Large intestine (tissue), 3 donors: ENCODE results near the gene LRRC3C. TPM values are rescaled to one million over a fixed set of nuclear protein-coding genes. Genes with fewer than 3 reads are reported as not detected.

Experiments
- DNase-seq, 2 donors: peaks; one replicate each; pipeline versions ENCODE4 v3.0.0 to v3.0.0-alpha.2; 2013
- H3K27ac ChIP-seq: one replicate; pipeline ENCODE4 v1.5.1; 2013; ENCODE audit warnings: low read length
- H3K27me3 ChIP-seq: 2 replicates; pipeline ENCODE4 v1.6.1; 2013; ENCODE audit warnings: low read length; ENCODE audit not compliant: control insufficient read depth, insufficient read depth
- H3K36me3 ChIP-seq: 2 replicates; pipeline ENCODE4 v1.6.1; 2013; ENCODE audit warnings: low read length; ENCODE audit not compliant: control insufficient read depth, insufficient read depth
- H3K4me1 ChIP-seq: one replicate; pipeline ENCODE4 v1.6.1; 2013; ENCODE audit warnings: low read length; ENCODE audit not compliant: control insufficient read depth, insufficient read depth
- H3K4me3 ChIP-seq: one replicate; pipeline ENCODE4 v1.5.1; 2013; ENCODE audit warnings: low read length
- H3K9me3 ChIP-seq: one replicate; pipeline ENCODE4 v1.6.1; 2013; ENCODE audit warnings: mild to moderate bottlenecking, low read depth, low read length, moderate library complexity; ENCODE audit not compliant: control insufficient read depth
- WGBS: methylation state at CpG from one replicate; pipeline ENCODE4 v1.1.5; 2013; ENCODE audit warnings: low lambda C conversion rate; ENCODE audit not compliant: insufficient coverage; 5-methylcytosine and 5-hydroxymethylcytosine counted together
- polyA plus RNA-seq: library from polyadenylated mRNA; unstranded; fragments of 120-200 nt; gene quantifications from one replicate; pipeline ENCODE4 v1.2.1, GENCODE V29; 2013

Gene LRRC3C
- polyA plus RNA-seq, 1 donor: not detected

- Histone ChIP-seq H3K4me3 (no peak overlapping the region), H3K36me3 (no peaks in the 10 kb centered on the region), H3K9me3 (no peaks in the 10 kb centered on the region), H3K27me3 (no peaks in the 10 kb centered on the region), H3K27ac (no peak overlapping the region), H3K4me1 (peaks cover 9% of the 10 kb centered on the region)
- WGBS: no CpG with 5 or more reads among the region's 5 CpGs
- no peak for DNase-seq
These were observed 23.4 kb downstream of the LRRC3C start for GRCh38 chr17:39950871-39951348.

DNA sequence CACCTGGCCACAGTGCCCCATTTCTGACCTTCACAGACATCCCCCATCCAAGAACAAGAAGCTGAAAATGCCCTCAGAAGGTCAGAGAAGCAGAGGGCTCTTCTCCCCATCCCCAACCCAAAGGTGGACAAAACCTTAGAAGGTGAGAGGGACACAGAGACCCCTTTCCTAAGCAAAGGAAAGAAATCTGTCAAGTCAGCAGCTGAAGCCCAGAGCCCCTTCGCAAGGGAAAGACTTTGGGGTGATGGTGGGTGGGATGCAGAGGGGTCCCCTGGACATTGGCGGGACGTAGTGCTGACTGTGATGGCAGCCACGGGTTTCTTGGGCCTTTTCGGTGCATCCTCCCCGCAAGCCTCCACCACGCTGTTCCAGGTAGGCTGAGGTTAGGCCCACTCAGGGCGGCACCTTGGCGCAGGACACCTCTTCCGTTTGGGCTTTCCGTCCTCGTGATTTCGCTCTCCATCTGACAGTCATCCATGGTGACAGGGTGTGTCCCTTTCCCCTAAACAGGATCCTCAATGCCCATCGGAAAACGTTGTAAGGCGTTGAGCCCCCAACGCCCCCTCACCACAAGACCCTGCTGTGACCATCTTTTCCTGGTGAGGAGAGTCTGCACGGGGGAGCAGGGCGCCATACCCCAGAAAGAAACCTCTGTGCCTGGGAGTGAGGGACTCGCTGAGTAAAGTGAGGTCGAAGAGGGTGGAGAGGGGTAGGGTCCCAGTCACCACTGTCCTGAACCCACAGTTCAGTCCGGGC lies 24.6 kb downstream of the LRRC3C start:
- no CpG with 5 or more reads among the region's 22 CpGs for WGBS
- H3K27ac ChIP-seq: no peak overlapping the region
- peak overlapping the region; percentile 52 for H3K4me3 ChIP-seq
- H3K9me3 ChIP-seq: no peaks in the 10 kb centered on the region
- no peak for DNase-seq
- no peaks in the 10 kb centered on the region for H3K27me3 ChIP-seq
- H3K36me3 ChIP-seq: no peaks in the 10 kb centered on the region
- H3K4me1 ChIP-seq: peaks cover 9% of the 10 kb centered on the region

DNA sequence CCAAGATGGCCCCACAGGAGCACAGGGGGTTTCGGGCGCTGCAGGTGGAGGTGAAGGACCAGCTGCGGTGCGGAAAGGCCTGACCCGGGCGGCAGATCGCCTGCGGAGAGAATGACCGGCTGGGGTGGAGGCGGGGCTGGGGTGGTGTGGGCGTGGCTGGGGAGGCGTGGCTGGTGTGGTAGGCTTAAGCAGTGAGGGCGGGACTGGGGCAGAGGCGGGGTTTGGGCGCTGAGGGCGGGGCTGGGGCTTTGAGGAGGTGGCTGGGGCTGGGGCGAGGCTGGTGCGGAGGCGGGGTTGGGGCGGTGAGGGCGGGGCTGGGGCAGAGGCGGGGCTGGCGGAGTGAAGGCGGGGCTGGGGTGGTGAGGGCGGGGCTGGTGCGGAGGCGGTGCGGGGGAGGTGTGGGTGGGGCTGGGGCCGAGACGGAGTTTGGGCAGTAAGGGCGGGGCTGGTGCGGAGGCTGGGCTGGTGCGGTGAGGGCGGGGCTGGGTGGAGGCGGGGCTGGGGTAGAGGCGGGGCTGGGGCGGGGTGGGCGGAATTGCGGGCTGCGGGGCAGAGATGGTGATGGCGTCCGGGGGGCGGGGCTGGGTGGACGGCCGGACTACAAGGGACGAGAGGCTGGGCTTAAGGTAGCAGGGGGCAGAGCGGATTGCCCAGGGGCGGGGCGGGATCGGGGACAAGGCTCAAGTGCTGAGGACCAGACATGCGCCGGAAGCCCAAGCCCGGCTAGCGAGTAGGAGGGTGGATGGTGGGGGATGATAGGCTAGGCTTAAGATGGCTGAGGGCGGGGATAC lies 25.3 kb downstream of the LRRC3C start:
- peak; percentile 96 to 97 for DNase-seq
- Histone ChIP-seq H3K9me3 (no peaks in the 10 kb centered on the region), H3K27me3 (no peaks in the 10 kb centered on the region), H3K36me3 (no peaks in the 10 kb centered on the region), H3K4me1 (peaks cover 9% of the 10 kb centered on the region), H3K4me3 (peak overlapping the region; percentile 53), H3K27ac (peak overlapping the region; percentile 46)
- no CpG with 5 or more reads among the region's 55 CpGs for WGBS

GRCh38 chr17:39953471-39953888 lies 25.9 kb downstream of the LRRC3C start:
- DNase-seq: no peak
- Histone ChIP-seq H3K9me3 (no peaks in the 10 kb centered on the region), H3K4me1 (peaks cover 9% of the 10 kb centered on the region), H3K36me3 (no peaks in the 10 kb centered on the region), H3K4me3 (peak overlapping the region; percentile 53), H3K27ac (peak overlapping the region; percentile 46), H3K27me3 (no peaks in the 10 kb centered on the region)
- WGBS: no CpG with 5 or more reads among the region's 9 CpGs

DNA sequence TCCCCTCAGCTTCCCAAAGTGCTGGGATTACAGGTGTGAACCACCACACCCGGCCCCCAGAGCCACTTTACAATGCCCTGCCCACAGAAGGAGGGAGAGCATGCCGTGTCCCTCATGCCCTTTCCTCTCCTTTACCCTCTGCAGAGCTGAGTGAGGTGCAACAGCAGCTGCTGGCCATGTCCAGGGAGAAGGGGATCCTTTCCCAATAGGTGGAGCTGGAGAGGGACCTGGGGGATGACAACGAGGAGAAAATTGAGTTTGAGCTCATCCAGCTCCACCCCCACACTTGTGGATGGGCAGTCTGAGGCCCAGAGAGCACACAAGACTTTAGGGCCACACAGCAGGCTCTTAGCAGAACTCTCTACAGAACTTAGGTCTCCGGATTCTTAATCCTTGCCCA lies 27.3 kb downstream of the LRRC3C start:
- H3K27ac ChIP-seq: no peak overlapping the region
- no peaks in the 10 kb centered on the region for H3K27me3 ChIP-seq
- no CpG with 5 or more reads among the region's 4 CpGs for WGBS
- H3K4me3 ChIP-seq: no peak overlapping the region
- H3K36me3 ChIP-seq: no peaks in the 10 kb centered on the region
- no peak for DNase-seq
- peaks cover 7% of the 10 kb centered on the region for H3K4me1 ChIP-seq
- no peaks in the 10 kb centered on the region for H3K9me3 ChIP-seq

DNA sequence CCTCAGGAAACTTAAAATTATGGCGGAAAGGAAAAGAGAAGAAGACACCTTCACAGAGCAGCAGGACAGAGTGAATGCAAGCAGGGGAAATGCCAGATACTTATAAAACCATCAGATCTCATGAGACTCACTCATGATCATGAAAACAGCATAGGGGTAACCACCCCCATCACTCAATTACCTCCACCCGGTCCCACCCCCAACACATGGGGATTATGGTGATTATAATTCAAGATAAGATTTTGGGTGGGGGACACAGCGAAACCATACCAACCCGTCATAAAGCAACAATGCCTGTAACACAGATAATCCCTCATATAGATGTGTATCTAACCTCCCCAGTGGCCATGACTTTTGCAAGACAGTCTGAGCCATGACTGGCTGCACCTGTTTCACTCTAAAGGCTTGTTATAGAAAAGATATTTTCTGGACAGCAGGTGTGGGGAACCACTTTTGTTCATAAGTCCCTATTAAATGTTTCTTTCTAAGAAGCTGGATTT lies 28.2 kb downstream of the LRRC3C start:
- WGBS: no CpG with 5 or more reads among the region's 4 CpGs
- no peak overlapping the region for H3K27ac ChIP-seq
- no peaks in the 10 kb centered on the region for H3K36me3 ChIP-seq
- H3K9me3 ChIP-seq: no peaks in the 10 kb centered on the region
- no peaks in the 10 kb centered on the region for H3K27me3 ChIP-seq
- DNase-seq: no peak
- no peak overlapping the region for H3K4me3 ChIP-seq
- H3K4me1 ChIP-seq: peaks cover 7% of the 10 kb centered on the region

- H3K9me3 ChIP-seq: no peaks in the 10 kb centered on the region
- peak in 1 of 2 donors; percentile 32 for DNase-seq
- H3K36me3 ChIP-seq: no peaks in the 10 kb centered on the region
- no peak overlapping the region for H3K4me3 ChIP-seq
- peaks cover 3% of the 10 kb centered on the region for H3K4me1 ChIP-seq
- 65% methylated on average over 2 of the region's 8 CpGs for WGBS
- H3K27ac ChIP-seq: no peak overlapping the region
- no peaks in the 10 kb centered on the region for H3K27me3 ChIP-seq
These were observed 33.1 kb downstream of the LRRC3C start for GRCh38 chr17:39960524-39961041.

DNA sequence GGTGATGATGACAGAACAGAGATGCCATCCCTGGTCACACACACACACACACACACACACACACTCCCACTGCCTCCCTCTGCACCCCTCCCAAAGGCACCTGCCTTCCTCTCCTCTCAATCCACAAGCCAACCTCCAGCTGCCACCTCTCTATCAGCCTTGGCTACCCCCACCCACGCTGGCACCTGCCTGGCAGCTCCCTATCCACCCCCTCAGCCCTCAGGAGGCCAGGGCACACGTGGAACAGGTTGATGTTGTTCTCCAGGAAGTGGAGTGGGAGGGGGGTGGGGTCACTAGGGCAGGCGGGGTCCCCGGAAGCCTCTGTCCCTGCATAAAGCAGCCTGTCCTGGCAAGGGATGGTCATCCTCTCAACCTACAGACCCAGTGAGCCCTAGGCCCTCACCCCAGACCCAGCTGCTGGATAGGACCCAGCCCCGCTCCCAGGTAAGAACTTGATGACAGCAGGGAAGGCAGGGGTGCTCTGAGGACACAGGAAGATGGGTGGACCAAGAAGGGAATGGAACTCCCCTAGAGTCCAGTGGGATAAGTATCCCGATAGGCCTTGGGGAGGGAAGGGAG lies 35.2 kb downstream of the LRRC3C start, which contains the start of gene GSDMA:
Gene GSDMA, plus strand, starts transcription at position 363 of the 579 bp plus-strand sequence. CDS start 2,684 bp downstream, outside the sequence.
- no peaks in the 10 kb centered on the region for H3K9me3 ChIP-seq
- H3K4me1 ChIP-seq: peaks cover 3% of the 10 kb centered on the region
- no peak within 1 kb of the TSS for H3K27ac ChIP-seq
- H3K4me3 ChIP-seq: no peak within 1 kb of the TSS
- no CpG with 5 or more reads among the region's 6 CpGs for WGBS
- H3K36me3 ChIP-seq: no peaks in the 10 kb centered on the region
- no peaks in the 10 kb centered on the region for H3K27me3 ChIP-seq
- no peak for DNase-seq

DNA sequence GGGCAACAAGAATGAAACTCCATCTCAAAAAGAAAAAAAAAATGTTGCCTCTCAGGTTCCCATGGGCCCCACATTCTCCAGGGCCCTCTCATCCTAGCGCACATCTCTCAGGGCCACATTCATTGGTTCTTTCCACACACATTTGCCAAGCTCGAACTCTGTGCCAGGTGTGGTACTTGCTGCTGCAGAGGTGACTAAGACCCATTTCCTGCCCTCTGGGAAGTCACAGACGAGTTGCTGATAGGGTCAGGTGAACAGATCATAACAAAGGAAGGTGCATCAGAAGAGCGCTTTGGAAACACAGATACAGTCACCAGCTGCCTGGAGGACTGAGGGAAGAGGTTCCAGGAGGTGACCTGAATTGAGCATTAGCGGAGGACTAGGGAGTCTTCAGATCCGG lies 36.3 kb downstream of the LRRC3C start:
- Histone ChIP-seq H3K27me3 (no peaks in the 10 kb centered on the region), H3K9me3 (no peaks in the 10 kb centered on the region), H3K27ac (no peak overlapping the region), H3K4me3 (no peak overlapping the region), H3K36me3 (no peaks in the 10 kb centered on the region), H3K4me1 (peaks cover 6% of the 10 kb centered on the region)
- WGBS: 83% methylated on average over 3 of the region's 6 CpGs
- DNase-seq: no peak
